Immature natural killer cell (primary cell): ENCODE data around the gene TAL1. TPM values are rescaled to one million over a fixed set of nuclear protein-coding genes. Genes with fewer than 3 reads are reported as not detected.
"Not testable (repeated sequence)": the region's sequence is repeated elsewhere in the genome, so short reads cannot be mapped to it uniquely, and the experiment has no call there.

Experiments
- DNase-seq, 3 donors: peaks; one replicate each; pipeline ENCODE4 v3.0.0; 2022; ENCODE audit warnings: mixed read lengths in 1 of 3
- H3K27ac Mint-ChIP-seq, 6 donors: one replicate each; pipeline ENCODE4 v1.8.0; 2020; ENCODE audit warnings: mixed read lengths in 6 of 6, mild to moderate bottlenecking in 5 of 6, inconsistent platforms in 4 of 6, moderate library complexity in 3 of 6
- H3K27me3 Mint-ChIP-seq, 3 donors: one replicate each; pipeline ENCODE4 v1.8.0; 2020 to 2021; ENCODE audit warnings: low read depth in 3 of 3, mild to moderate bottlenecking in 3 of 3, mixed read lengths in 3 of 3, moderate library complexity in 3 of 3, inconsistent platforms in 1 of 3
- H3K36me3 Mint-ChIP-seq, 3 donors: one replicate each; pipeline ENCODE4 v1.8.0; 2020; ENCODE audit warnings: mixed read lengths in 3 of 3, inconsistent platforms in 2 of 3, mild to moderate bottlenecking in 2 of 3
- H3K4me1 Mint-ChIP-seq, 2 donors: one replicate each; pipeline ENCODE4 v1.8.0; 2020; ENCODE audit warnings: inconsistent platforms in 2 of 2, mild to moderate bottlenecking in 2 of 2, mixed read lengths in 2 of 2, moderate library complexity in 1 of 2
- H3K4me3 Mint-ChIP-seq, 5 donors: one replicate each; pipeline ENCODE4 v1.8.0; 2020; ENCODE audit warnings: mild to moderate bottlenecking in 5 of 5, mixed read lengths in 5 of 5, inconsistent platforms in 3 of 5, moderate library complexity in 3 of 5
- H3K9me3 Mint-ChIP-seq, 6 donors: one replicate each; pipeline ENCODE4 v1.8.0; 2020; ENCODE audit warnings: mild to moderate bottlenecking in 6 of 6, mixed read lengths in 6 of 6, inconsistent platforms in 4 of 6, moderate library complexity in 3 of 6
- polyA plus RNA-seq, 3 donors: library from polyadenylated mRNA; unstranded; fragments of 300-500 nt; fragmentation: Illumina TruSeq; gene quantifications; one replicate each; pipeline ENCODE4 v1.2.3, GENCODE V29; 2021

Gene TAL1
- polyA plus RNA-seq, 3 donors from 2014 or later: 1.7 TPM; not detected in 2

GRCh38 chr1:47213230-47213963 is 18.6 kb downstream of the TAL1 start:
- DNase-seq: no peak
- no peaks in the 10 kb centered on the region for H3K4me1 Mint-ChIP-seq
- no peak overlapping the region for H3K27ac Mint-ChIP-seq
- H3K36me3 Mint-ChIP-seq: no peaks in the 10 kb centered on the region
- H3K4me3 Mint-ChIP-seq: no peak overlapping the region
- H3K27me3 Mint-ChIP-seq: peaks cover 0 to 7% (median 3%) of the 10 kb centered on the region in 3 donors
- H3K9me3 Mint-ChIP-seq: peaks cover 0 to 1% (median 0%) of the 10 kb centered on the region in 6 donors

- Mint-ChIP-seq H3K36me3 (no peaks in the 10 kb centered on the region), H3K27me3 (peaks cover 0 to 7% (median 3%) of the 10 kb centered on the region in 3 donors), H3K27ac (no peak overlapping the region), H3K9me3 (peaks cover 0 to 1% (median 0%) of the 10 kb centered on the region in 6 donors), H3K4me3 (no peak overlapping the region), H3K4me1 (no peaks in the 10 kb centered on the region)
- no peak for DNase-seq
Measured at GRCh38 chr1:47212636-47213229, 19.3 kb downstream of the TAL1 start.

DNA sequence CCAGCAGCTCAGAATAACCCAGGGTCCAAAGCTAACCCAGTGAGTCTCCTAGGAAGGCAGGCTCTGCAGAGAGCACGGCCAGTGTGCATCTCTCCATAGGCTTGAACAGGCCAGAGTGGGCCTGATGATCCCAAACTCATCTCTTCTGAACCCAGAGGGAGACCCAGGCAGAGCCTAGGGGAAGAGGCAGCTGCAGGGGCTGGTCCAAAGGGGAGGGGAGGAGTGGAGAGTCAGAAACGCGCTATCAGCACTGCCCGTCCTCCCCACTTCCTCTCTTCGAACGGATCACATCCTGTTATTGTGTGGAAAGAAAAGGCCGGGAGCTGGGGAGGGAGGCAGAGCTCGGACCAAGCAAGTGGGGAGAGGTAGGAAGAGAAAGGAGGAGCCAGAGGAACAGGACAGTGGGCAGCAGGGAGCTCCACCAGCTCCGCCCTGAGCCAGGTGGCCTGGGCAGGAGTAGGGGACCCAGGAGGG is 20.2 kb downstream of the TAL1 start:
- no peak for DNase-seq
- H3K27ac Mint-ChIP-seq: no peak overlapping the region
- peaks cover 0 to 1% (median 0%) of the 10 kb centered on the region in 6 donors for H3K9me3 Mint-ChIP-seq
- peaks cover 0 to 7% (median 5%) of the 10 kb centered on the region in 3 donors for H3K27me3 Mint-ChIP-seq
- H3K36me3 Mint-ChIP-seq: no peaks in the 10 kb centered on the region
- no peak overlapping the region for H3K4me3 Mint-ChIP-seq
- H3K4me1 Mint-ChIP-seq: no peaks in the 10 kb centered on the region

DNA sequence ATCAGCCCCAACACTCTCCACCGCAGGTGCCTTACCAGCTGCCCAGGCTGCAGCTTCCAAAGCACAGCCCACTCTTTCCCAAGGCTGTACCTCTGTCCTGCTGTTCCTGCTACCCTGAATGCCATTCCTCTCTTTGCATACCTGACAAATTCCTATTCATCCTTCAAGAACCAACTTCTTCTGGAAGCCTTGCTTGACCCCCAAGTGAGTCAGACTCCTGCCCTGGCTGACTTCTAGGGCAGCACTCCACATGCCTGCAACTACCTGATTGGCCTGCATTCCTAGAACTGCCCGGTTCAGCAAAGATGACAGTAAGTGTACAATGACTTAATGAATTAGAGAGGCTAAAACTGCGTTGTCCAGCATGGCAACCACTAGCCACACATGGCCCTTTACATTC is 21.4 kb downstream of the TAL1 start:
- Mint-ChIP-seq H3K9me3 (no peaks in the 10 kb centered on the region), H3K36me3 (no peaks in the 10 kb centered on the region), H3K27me3 (peaks cover 0 to 10% (median 5%) of the 10 kb centered on the region in 3 donors), H3K4me3 (no peak overlapping the region), H3K27ac (no peak overlapping the region), H3K4me1 (no peaks in the 10 kb centered on the region)
- no peak for DNase-seq

DNA sequence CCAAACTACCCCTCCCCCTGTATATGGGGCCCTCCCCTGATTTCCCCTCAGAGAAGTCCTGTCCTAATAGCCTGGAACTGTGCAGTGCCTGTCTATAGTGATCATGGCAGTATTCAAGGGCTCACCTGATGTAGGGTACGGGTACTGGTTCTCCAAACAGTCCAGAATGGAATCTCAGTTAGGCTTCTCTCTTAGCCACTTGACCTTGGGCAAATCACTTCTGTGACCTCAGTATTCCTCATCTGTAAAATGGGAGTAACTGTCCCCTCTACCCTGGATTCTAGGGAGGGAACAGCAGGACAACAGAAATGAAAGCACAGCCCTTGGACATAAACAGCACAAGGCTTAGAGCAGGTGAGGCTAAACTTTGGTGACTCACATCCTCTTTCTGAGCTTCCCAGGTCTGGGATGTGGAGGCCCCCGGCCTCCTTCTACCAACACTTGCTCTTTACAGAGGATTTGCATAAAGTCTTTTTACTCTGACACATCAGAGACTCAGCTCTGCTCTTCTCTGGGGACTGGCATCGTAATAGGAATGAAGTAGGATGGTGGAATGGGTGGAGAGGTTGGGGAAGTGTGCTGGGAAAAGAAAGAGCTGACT is 22.2 kb downstream of the TAL1 start:
- peaks cover 0 to 13% (median 5%) of the 10 kb centered on the region in 3 donors for H3K27me3 Mint-ChIP-seq
- no peak for DNase-seq
- no peaks in the 10 kb centered on the region for H3K36me3 Mint-ChIP-seq
- H3K4me3 Mint-ChIP-seq: no peak overlapping the region
- H3K4me1 Mint-ChIP-seq: no peaks in the 10 kb centered on the region
- H3K27ac Mint-ChIP-seq: no peak overlapping the region
- no peaks in the 10 kb centered on the region for H3K9me3 Mint-ChIP-seq

DNA sequence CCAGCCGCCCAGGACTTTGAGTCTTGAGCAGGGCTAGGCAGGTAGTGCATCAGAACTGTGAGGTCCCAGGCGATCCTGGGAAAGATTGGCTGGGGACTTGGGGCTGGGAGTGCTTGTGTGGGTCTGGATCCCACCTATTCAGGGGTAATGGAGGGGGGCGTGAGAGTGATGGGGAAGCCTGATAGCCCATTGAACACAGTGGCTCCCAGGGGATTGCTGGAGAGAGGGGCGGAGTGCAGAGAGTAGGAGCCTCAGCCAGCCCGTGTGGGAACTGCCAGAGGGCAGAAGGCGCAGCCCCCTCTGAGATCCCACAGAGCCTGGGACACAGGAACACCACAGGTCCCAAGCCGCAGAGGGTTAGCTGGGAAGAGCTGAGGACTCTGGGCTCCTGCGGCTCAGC is 22.9 kb downstream of the TAL1 start:
- H3K27ac Mint-ChIP-seq: no peak overlapping the region
- no peaks in the 10 kb centered on the region for H3K36me3 Mint-ChIP-seq
- no peak for DNase-seq
- no peaks in the 10 kb centered on the region for H3K9me3 Mint-ChIP-seq
- peaks cover 0 to 13% (median 7%) of the 10 kb centered on the region in 3 donors for H3K27me3 Mint-ChIP-seq
- H3K4me1 Mint-ChIP-seq: no peaks in the 10 kb centered on the region
- H3K4me3 Mint-ChIP-seq: no peak overlapping the region

- Mint-ChIP-seq H3K9me3 (no peaks in the 10 kb centered on the region), H3K27ac (no peak overlapping the region), H3K4me1 (no peaks in the 10 kb centered on the region), H3K4me3 (no peak overlapping the region), H3K36me3 (no peaks in the 10 kb centered on the region), H3K27me3 (peaks cover 0 to 13% (median 7%) of the 10 kb centered on the region in 3 donors)
- no peak for DNase-seq
Measured at GRCh38 chr1:47208374-47208850, 23.6 kb downstream of the TAL1 start.

DNA sequence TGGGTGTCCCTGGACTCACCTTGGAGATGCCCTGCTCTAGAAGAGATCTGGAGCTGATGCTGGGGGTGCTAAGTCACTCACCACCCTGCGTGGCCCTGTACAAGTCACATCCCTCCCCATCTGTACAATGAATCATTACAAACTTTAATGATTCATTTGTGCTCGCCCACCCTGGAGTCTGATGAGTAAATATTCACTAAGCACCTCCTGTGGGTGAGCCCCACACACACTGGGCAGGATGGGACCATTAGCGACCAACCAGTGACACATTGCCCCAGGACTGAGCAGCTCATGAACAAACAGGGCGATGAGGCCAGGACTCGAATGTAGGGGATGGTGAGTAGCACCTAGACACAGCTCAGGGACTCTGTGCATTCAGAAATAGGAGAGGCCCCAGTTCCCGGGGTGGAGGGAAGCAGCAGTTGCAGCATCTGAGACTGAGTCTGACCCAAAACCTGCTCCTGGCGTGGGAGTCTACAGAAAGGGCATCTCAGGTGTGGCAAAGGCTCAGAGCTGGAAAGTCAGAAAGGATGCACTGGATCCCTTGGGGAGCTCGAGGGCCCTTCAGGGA is 24.1 kb downstream of the TAL1 start:
- no peaks in the 10 kb centered on the region for H3K36me3 Mint-ChIP-seq
- no peaks in the 10 kb centered on the region for H3K9me3 Mint-ChIP-seq
- H3K4me3 Mint-ChIP-seq: no peak overlapping the region
- no peak for DNase-seq
- peaks cover 0 to 17% (median 10%) of the 10 kb centered on the region in 3 donors for H3K27me3 Mint-ChIP-seq
- no peak overlapping the region for H3K27ac Mint-ChIP-seq
- no peaks in the 10 kb centered on the region for H3K4me1 Mint-ChIP-seq

DNA sequence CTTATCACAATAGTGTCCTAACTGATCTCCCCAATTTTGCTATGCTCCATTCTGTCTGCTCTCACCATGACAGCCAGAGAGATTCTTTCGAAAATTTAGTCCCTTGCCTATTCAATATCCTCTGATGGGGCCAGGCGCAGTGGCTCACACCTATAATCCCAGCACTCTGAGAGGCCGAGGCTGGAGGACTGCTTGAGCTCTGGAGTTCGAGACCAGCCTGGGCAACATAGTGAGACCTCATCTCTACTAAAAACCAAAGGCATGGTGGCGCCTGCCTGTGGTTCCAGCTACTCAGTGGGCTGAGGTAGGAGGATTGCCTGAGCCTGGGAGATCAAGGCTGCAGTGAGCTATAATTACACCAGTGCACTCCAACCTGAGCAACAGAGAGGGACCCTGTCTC is 26.1 kb downstream of the TAL1 start:
- Mint-ChIP-seq H3K9me3 (no peaks in the 10 kb centered on the region), H3K27me3 (peaks cover 0 to 17% (median 10%) of the 10 kb centered on the region in 3 donors), H3K4me1 (no peaks in the 10 kb centered on the region), H3K27ac (no peak overlapping the region), H3K36me3 (no peaks in the 10 kb centered on the region), H3K4me3 (no peak overlapping the region)
- no peak for DNase-seq

DNA sequence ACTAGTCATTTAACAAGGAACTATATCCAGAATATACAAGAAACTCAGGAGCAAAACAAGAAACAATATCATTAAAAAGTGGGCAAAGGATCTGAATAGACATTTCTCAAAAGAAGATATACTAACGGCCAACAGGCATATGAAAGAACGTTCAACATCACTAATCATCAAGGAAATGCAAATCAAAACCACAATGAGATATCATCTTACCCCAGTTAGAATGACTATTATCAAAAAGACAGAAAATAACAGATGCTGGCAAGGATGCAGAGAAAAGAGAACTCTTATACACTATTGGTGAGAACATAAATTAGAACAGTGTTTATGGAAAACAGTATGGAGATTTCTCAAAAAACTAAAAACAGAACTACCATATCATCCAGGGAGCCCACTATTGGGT is 28.5 kb downstream of the TAL1 start:
- DNase-seq, H3K36me3 Mint-ChIP-seq, H3K27ac Mint-ChIP-seq, H3K9me3 Mint-ChIP-seq, H3K4me3 Mint-ChIP-seq, H3K4me1 Mint-ChIP-seq: not testable (repeated sequence)
- peaks cover 0 to 16% (median 10%) of the 10 kb centered on the region in 3 donors for H3K27me3 Mint-ChIP-seq

- Mint-ChIP-seq H3K4me1 (no peaks in the 10 kb centered on the region), H3K36me3 (no peaks in the 10 kb centered on the region), H3K9me3 (no peaks in the 10 kb centered on the region), H3K27ac (no peak overlapping the region), H3K27me3 (peaks cover 0 to 14% (median 8%) of the 10 kb centered on the region in 3 donors), H3K4me3 (no peak overlapping the region)
- DNase-seq: no peak
Measured at GRCh38 chr1:47201179-47201578, 30.8 kb downstream of the TAL1 start.

GRCh38 chr1:47198214-47198613 is 33.8 kb downstream of the TAL1 start:
- H3K27ac Mint-ChIP-seq: no peak overlapping the region
- no peak overlapping the region for H3K4me3 Mint-ChIP-seq
- no peak for DNase-seq
- H3K9me3 Mint-ChIP-seq: no peaks in the 10 kb centered on the region
- no peaks in the 10 kb centered on the region for H3K36me3 Mint-ChIP-seq
- H3K4me1 Mint-ChIP-seq: no peaks in the 10 kb centered on the region
- peaks cover 2 to 8% (median 5%) of the 10 kb centered on the region in 3 donors for H3K27me3 Mint-ChIP-seq

GRCh38 chr1:47196622-47197021 is 35.4 kb downstream of the TAL1 start:
- no peaks in the 10 kb centered on the region for H3K36me3 Mint-ChIP-seq
- no peak overlapping the region for H3K4me3 Mint-ChIP-seq
- H3K27me3 Mint-ChIP-seq: peaks cover 2 to 11% (median 5%) of the 10 kb centered on the region in 3 donors
- peaks cover 0 to 1% (median 0%) of the 10 kb centered on the region in 6 donors for H3K9me3 Mint-ChIP-seq
- H3K27ac Mint-ChIP-seq: no peak overlapping the region
- peaks cover 0 to 2% of the 10 kb centered on the region in 2 donors for H3K4me1 Mint-ChIP-seq
- no peak for DNase-seq

DNA sequence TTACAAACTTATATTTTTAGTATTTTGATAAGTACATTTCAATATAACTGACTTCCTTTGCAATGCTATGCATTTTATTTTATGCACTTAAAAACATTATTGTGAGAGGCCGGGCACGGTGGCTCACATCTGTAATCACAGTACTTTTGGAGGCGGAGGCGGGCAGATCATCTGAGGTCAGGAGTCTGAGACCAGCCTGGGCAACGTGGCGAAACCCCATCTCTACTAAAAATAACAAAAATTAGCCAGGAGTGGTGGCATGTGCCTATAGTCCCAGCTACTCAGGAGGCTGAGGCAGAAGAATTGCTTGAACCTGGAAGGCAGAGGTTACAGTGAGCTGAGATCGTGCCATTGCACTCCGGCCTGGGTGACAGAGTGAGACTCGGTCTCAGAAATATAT is 36.0 kb downstream of the TAL1 start:
- peaks cover 2 to 11% (median 5%) of the 10 kb centered on the region in 3 donors for H3K27me3 Mint-ChIP-seq
- H3K9me3 Mint-ChIP-seq, H3K4me1 Mint-ChIP-seq: not testable (repeated sequence)

More for the DNA sequence above, 36.0 kb downstream of the TAL1 start:
- H3K36me3 Mint-ChIP-seq, H3K4me3 Mint-ChIP-seq, H3K27ac Mint-ChIP-seq, DNase-seq: not testable (repeated sequence)
